Mucosa of stomach (tissue), 1 donor: Measurements from ENCODE around the gene KLC1.
A peak's percentile ranks its signal among the peaks of the same experiment; 100 is the strongest.

Experiments
- H3K27me3 ChIP-seq: one replicate; pipeline ENCODE4 v1.7.0; 2013; ENCODE audit warnings: mild to moderate bottlenecking, low read length; ENCODE audit not compliant: control insufficient read depth, insufficient read depth
- H3K36me3 ChIP-seq: one replicate; pipeline ENCODE4 v1.7.0; 2013; ENCODE audit warnings: low read length; ENCODE audit not compliant: control insufficient read depth, insufficient read depth
- H3K4me1 ChIP-seq: one replicate; pipeline ENCODE4 v1.7.0; 2013; ENCODE audit warnings: mild to moderate bottlenecking, low read length; ENCODE audit not compliant: control insufficient read depth, insufficient read depth
- H3K4me3 ChIP-seq: one replicate; pipeline ENCODE4 v1.7.0; 2013; ENCODE audit warnings: low read length
- H3K9ac ChIP-seq: one replicate; pipeline ENCODE4 v1.7.0; 2013; ENCODE audit warnings: mild to moderate bottlenecking, low read length, moderate library complexity
- H3K9me3 ChIP-seq: one replicate; pipeline ENCODE4 v1.7.0; 2013; ENCODE audit warnings: mild to moderate bottlenecking, low read length, moderate library complexity; ENCODE audit not compliant: control insufficient read depth
- donor health status: Pancreatic carcinoma.

KLC1 gene

DNA sequence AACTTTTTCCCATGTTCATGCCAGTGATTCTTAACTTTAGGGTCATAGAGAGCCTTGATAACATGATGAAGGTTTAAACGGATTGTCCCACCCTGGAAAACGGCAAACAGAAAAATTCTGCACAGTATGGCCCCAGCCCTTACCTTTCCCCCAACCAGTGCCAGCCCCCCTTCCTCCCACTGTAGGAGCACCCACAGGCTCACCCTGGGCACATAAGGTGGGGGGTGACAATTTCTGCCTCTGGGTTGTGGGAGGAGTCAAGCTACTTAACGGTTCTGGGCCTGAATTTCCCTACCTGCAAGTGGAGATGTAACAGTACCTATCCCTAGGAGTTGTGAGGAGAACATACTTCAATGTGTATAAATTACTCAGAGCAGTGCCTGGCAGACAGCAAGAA, 68.2 kb downstream of the KLC1 start:
- peaks cover 50% of the 10 kb centered on the region for H3K4me1 ChIP-seq
- H3K4me3 ChIP-seq, result no peak overlapping the region

GRCh38 chr14:103697603-103698379, 68.8 kb downstream of the KLC1 start:
- H3K27me3 ChIP-seq, result no peaks in the 10 kb centered on the region
- H3K36me3 ChIP-seq, result peaks cover 26% of the 10 kb centered on the region
- no peaks in the 10 kb centered on the region for H3K9me3 ChIP-seq
- H3K4me1 ChIP-seq, result peaks cover 44% of the 10 kb centered on the region
- peak overlapping the region; percentile 29 for H3K9ac ChIP-seq
- no peak overlapping the region for H3K4me3 ChIP-seq

More for the DNA sequence above, 68.2 kb downstream of the KLC1 start:
- H3K27me3 ChIP-seq, result no peaks in the 10 kb centered on the region
- no peaks in the 10 kb centered on the region for H3K9me3 ChIP-seq
- H3K9ac ChIP-seq, result no peak overlapping the region
- H3K36me3 ChIP-seq, result peaks cover 26% of the 10 kb centered on the region

DNA sequence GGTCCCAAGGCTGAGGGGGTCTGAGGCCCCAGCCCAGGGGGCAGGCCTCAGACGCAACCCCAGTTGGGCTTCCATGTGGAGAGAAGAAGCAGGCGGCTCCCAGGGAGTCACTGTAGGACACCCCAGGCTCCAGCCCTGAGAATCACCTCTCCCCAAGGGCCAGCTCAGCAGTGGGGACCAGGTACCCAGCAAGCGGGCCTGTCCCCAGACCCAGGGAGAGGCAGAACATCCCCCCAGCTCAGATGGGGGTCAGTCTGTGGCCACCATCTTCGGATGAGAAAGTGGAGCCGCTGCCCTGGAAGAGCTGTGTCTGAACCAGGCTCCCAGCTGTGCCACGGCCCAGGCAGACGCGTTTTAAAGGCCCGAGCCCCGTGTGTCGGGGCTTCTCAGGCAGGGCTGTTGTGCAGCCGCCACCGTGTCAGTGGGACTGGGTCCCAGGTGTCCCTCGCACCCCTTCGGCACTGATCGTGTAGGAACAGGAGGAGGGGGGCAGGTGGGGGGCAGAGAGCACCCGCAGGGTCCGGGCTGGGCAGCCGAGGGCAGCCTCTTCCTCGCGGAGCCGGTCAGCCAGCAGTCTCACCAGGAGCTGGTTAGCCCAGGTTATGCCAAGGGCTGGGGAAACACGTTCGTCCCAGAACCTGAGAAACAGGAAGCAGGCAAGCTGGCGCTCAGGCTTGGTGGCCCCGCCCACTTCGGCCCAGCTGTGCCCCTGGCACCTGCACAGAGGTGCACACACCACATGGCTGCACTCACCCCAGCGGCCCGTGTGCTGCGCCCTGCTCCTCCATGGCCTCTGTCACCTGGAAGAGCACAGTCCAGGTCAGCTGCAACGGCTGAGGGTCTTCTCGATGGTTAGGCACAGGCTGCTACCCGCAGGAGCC, 69.6 kb downstream of the KLC1 start:
- H3K27me3 ChIP-seq, result no peaks in the 10 kb centered on the region
- no peaks in the 10 kb centered on the region for H3K9me3 ChIP-seq
- H3K9ac ChIP-seq, result peak overlapping the region; percentile 29
- H3K4me1 ChIP-seq, result peaks cover 36% of the 10 kb centered on the region
- no peak overlapping the region for H3K4me3 ChIP-seq
- H3K36me3 ChIP-seq, result peaks cover 26% of the 10 kb centered on the region

DNA sequence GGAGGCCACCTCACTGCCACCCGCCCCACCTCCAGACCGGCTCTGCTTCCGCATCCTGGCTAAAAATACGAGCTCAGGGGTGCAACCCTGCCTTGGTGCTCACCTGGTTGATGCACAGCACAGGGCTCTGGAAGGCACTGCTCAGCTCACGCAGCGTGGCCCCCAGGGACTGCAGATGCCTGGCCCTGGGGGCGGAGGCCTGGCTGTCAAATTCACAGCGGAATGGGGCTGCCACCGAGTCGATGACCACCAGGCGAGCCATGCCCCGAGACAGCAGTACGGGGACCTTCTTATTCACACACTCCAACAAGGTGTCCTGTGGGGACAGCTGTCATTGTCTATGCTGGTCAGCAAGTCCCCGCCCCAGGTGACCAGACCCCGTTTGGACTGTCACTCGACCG, 70.2 kb downstream of the KLC1 start:
- Histone ChIP-seq H3K9me3 (no peaks in the 10 kb centered on the region), H3K9ac (no peak overlapping the region), H3K4me1 (peaks cover 31% of the 10 kb centered on the region), H3K27me3 (no peaks in the 10 kb centered on the region), H3K36me3 (peaks cover 22% of the 10 kb centered on the region), H3K4me3 (no peak overlapping the region)

GRCh38 chr14:103699901-103700752, 71.1 kb downstream of the KLC1 start:
- Histone ChIP-seq H3K27me3 (no peaks in the 10 kb centered on the region), H3K9me3 (no peaks in the 10 kb centered on the region), H3K4me1 (peaks cover 31% of the 10 kb centered on the region), H3K9ac (no peak overlapping the region), H3K4me3 (no peak overlapping the region), H3K36me3 (peaks cover 22% of the 10 kb centered on the region)

- Histone ChIP-seq H3K9ac (no peak overlapping the region), H3K36me3 (peaks cover 22% of the 10 kb centered on the region), H3K4me3 (no peak overlapping the region)
Observed at GRCh38 chr14:103700753-103701490, 71.9 kb downstream of the KLC1 start.

DNA sequence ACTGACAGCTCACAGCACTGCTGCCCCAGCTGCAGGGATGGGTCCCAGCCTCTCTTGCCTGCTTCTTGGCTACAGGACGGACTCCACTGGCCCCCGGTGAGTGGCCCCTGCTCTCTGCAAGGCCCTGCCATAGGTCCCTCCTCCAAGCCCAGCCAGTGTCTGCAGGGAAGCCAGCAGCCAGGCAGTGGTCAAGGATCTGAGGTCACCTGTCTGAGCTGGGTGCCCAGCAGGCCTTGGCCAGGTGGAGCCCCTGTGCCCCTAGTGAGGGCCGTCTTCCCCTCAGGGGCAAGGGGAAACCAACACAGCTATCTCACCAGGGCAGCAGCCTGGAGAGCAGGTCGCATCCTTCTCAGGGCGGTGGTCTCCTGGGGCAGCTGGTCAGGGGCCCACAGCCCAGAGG, 73.1 kb downstream of the KLC1 start:
- H3K9me3 ChIP-seq, result no peaks in the 10 kb centered on the region
- H3K4me3 ChIP-seq, result no peak overlapping the region
- H3K36me3 ChIP-seq, result peaks cover 22% of the 10 kb centered on the region
- no peak overlapping the region for H3K9ac ChIP-seq
- H3K27me3 ChIP-seq, result no peaks in the 10 kb centered on the region
- H3K4me1 ChIP-seq, result peaks cover 22% of the 10 kb centered on the region

More at GRCh38 chr14:103700753-103701490, 71.9 kb downstream of the KLC1 start:
- peaks cover 31% of the 10 kb centered on the region for H3K4me1 ChIP-seq
- no peaks in the 10 kb centered on the region for H3K27me3 ChIP-seq
- H3K9me3 ChIP-seq, result no peaks in the 10 kb centered on the region

DNA sequence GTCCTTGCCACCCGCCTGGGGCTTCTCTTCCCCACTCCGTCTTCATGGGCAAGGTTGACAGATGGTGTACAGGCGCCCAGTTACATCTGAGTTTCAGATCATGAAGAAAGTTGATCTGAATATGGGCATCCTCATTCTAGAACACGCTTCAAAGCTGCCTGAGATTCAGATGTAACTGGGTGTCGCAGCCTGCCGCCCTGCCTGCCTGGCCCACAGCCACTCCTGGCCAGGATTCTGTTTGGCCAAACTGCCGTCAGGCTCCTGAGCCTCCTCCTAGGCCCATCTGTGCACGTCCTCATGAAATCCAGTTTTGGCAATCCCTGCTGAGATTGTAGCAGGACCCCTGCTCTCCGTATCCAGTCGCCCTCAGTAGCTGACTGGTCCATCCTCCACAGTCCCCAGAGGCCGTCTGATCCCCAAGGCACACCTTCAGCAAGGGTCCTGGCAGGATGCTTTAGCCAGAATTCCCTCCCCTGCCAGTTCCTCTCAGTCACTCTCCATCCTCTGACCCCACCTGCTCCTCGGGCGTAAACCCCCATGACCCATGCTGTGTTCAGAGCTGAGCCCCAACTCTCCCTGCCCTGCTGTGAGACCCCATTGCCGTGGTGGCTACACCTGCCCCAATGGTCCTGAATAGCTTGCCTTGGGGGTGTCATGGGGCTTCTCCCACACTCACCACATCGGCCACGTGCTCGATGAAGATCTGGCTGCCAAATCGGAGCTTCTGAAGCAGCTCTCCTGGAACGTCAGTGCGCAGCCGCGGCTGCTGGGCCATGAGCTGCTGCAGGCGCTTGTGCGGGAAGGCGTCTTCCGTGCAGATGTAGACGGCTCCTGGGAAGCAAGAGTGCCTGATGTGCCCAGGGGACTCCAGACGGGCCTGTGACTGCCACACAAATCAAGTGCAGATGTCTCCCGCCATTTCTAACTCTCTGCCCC, 73.8 kb downstream of the KLC1 start:
- Histone ChIP-seq H3K9ac (no peak overlapping the region), H3K27me3 (no peaks in the 10 kb centered on the region)

GRCh38 chr14:103703433-103704385, 74.7 kb downstream of the KLC1 start:
- Histone ChIP-seq H3K9ac (no peak overlapping the region), H3K36me3 (peaks cover 17% of the 10 kb centered on the region), H3K4me1 (peaks cover 10% of the 10 kb centered on the region), H3K27me3 (no peaks in the 10 kb centered on the region), H3K4me3 (no peak overlapping the region), H3K9me3 (no peaks in the 10 kb centered on the region)

More for the DNA sequence above, 73.8 kb downstream of the KLC1 start:
- Histone ChIP-seq H3K36me3 (peaks cover 20% of the 10 kb centered on the region), H3K4me3 (no peak overlapping the region), H3K9me3 (no peaks in the 10 kb centered on the region), H3K4me1 (peaks cover 15% of the 10 kb centered on the region)

- Histone ChIP-seq H3K4me3 (no peak overlapping the region), H3K4me1 (peaks cover 15% of the 10 kb centered on the region), H3K9me3 (no peaks in the 10 kb centered on the region), H3K9ac (no peak overlapping the region), H3K27me3 (no peaks in the 10 kb centered on the region), H3K36me3 (peaks cover 9% of the 10 kb centered on the region)
Observed at GRCh38 chr14:103704708-103705107, 75.7 kb downstream of the KLC1 start.
